ENCODE data around the gene ARHGAP29.

The ARHGAP29 gene

GRCh38 chr1:94237291-94238226 lies at the start of gene ARHGAP29:
Gene ARHGAP29 (minus strand): TSS chr1:94237584. CDS start chr1:94231611, 5,973 bp downstream.
- TF ChIP-seq Cebpa-rat (IDR thresholded peaks at IDR 0.05), result no peak
- peak within 1 kb of the TSS; percentile 99 for H3K4me2 ChIP-seq
- H3K27ac ChIP-seq, result no peak within 1 kb of the TSS
- no peaks in the 10 kb centered on the region; the same call in 1 of the 2 replicates for H3K9me3 ChIP-seq
- peak within 1 kb of the TSS; percentile 66 for H3K9ac ChIP-seq
- peak within 1 kb of the TSS; percentile 81 for H3K4me3 ChIP-seq
- peaks cover 49% of the 10 kb centered on the region for H3K27me3 ChIP-seq
- H3K4me1 ChIP-seq, result peaks cover 33% of the 10 kb centered on the region
- peaks cover 46% of the 10 kb centered on the region for H4K20me1 ChIP-seq
- no peaks in the 10 kb centered on the region for H3K36me3 ChIP-seq

GRCh38 chr1:94286864-94287437 lies 49.6 kb upstream of the ARHGAP29 start:
- TF ChIP-seq Cebpa-rat (IDR thresholded peaks at IDR 0.05), result no peak
- H3K27ac ChIP-seq, result no peak overlapping the region
- H3K4me1 ChIP-seq, result no peaks in the 10 kb centered on the region

GRCh38 chr1:94285031-94285654 lies 47.8 kb upstream of the ARHGAP29 start:
- Histone ChIP-seq H3K27me3 (no peaks in the 10 kb centered on the region), H3K4me2 (no peak overlapping the region), H3K9ac (no peak overlapping the region), H3K4me3 (no peak overlapping the region), H3K4me1 (no peaks in the 10 kb centered on the region), H3K27ac (no peak overlapping the region), H3K36me3 (no peaks in the 10 kb centered on the region), H4K20me1 (no peaks in the 10 kb centered on the region), H3K9me3 (no peaks in the 10 kb centered on the region)
- TF ChIP-seq Cebpa-rat (IDR thresholded peaks at IDR 0.05), result no peak

More at GRCh38 chr1:94286864-94287437, 49.6 kb upstream of the ARHGAP29 start:
- Histone ChIP-seq H3K4me2 (no peak overlapping the region), H3K36me3 (no peaks in the 10 kb centered on the region), H4K20me1 (no peaks in the 10 kb centered on the region), H3K27me3 (no peaks in the 10 kb centered on the region), H3K4me3 (no peak overlapping the region), H3K9ac (no peak overlapping the region), H3K9me3 (no peaks in the 10 kb centered on the region)

- Histone ChIP-seq H3K9ac (no peak overlapping the region), H3K9me3 (no peaks in the 10 kb centered on the region), H3K36me3 (no peaks in the 10 kb centered on the region), H3K27ac (no peak overlapping the region), H3K4me3 (no peak overlapping the region), H3K4me1 (no peaks in the 10 kb centered on the region), H4K20me1 (no peaks in the 10 kb centered on the region), H3K4me2 (no peak overlapping the region), H3K27me3 (no peaks in the 10 kb centered on the region)
- TF ChIP-seq Cebpa-rat (IDR thresholded peaks at IDR 0.05), result no peak
Observed at GRCh38 chr1:94284476-94284875, 47.1 kb upstream of the ARHGAP29 start.

- H3K27me3 ChIP-seq, result no peaks in the 10 kb centered on the region
- H3K36me3 ChIP-seq, result no peaks in the 10 kb centered on the region
- no peak overlapping the region for H3K9ac ChIP-seq
- no peak overlapping the region for H3K4me3 ChIP-seq
- no peak for TF ChIP-seq Cebpa-rat (IDR thresholded peaks at IDR 0.05)
- H3K27ac ChIP-seq, result no peak overlapping the region
- H3K4me1 ChIP-seq, result no peaks in the 10 kb centered on the region
- H3K9me3 ChIP-seq, result no peaks in the 10 kb centered on the region
- H3K4me2 ChIP-seq, result no peak overlapping the region
- no peaks in the 10 kb centered on the region for H4K20me1 ChIP-seq
Observed at GRCh38 chr1:94283462-94283861, 46.1 kb upstream of the ARHGAP29 start.

GRCh38 chr1:94282143-94282711 lies 44.8 kb upstream of the ARHGAP29 start:
- H3K4me3 ChIP-seq, result no peak overlapping the region
- H3K27me3 ChIP-seq, result no peaks in the 10 kb centered on the region
- H3K4me1 ChIP-seq, result no peaks in the 10 kb centered on the region
- H3K4me2 ChIP-seq, result no peak overlapping the region
- H4K20me1 ChIP-seq, result no peaks in the 10 kb centered on the region
- H3K9ac ChIP-seq, result no peak overlapping the region
- H3K36me3 ChIP-seq, result no peaks in the 10 kb centered on the region
- TF ChIP-seq Cebpa-rat (IDR thresholded peaks at IDR 0.05), result no peak
- H3K27ac ChIP-seq, result no peak overlapping the region
- no peaks in the 10 kb centered on the region for H3K9me3 ChIP-seq

GRCh38 chr1:94281361-94282142 lies 44.2 kb upstream of the ARHGAP29 start:
- Histone ChIP-seq H3K4me1 (no peaks in the 10 kb centered on the region), H3K9ac (no peak overlapping the region)

GRCh38 chr1:94280541-94280940 lies 43.2 kb upstream of the ARHGAP29 start:
- no peaks in the 10 kb centered on the region for H3K9me3 ChIP-seq
- H3K27me3 ChIP-seq, result no peaks in the 10 kb centered on the region
- H3K4me3 ChIP-seq, result no peak overlapping the region
- H3K4me1 ChIP-seq, result no peaks in the 10 kb centered on the region
- H3K4me2 ChIP-seq, result no peak overlapping the region
- H3K9ac ChIP-seq, result no peak overlapping the region
- TF ChIP-seq Cebpa-rat (IDR thresholded peaks at IDR 0.05), result no peak
- H3K27ac ChIP-seq, result no peak overlapping the region
- H3K36me3 ChIP-seq, result no peaks in the 10 kb centered on the region
- no peaks in the 10 kb centered on the region for H4K20me1 ChIP-seq

More at GRCh38 chr1:94281361-94282142, 44.2 kb upstream of the ARHGAP29 start:
- H3K27me3 ChIP-seq, result no peaks in the 10 kb centered on the region
- no peak overlapping the region for H3K4me2 ChIP-seq
- no peaks in the 10 kb centered on the region for H4K20me1 ChIP-seq
- H3K4me3 ChIP-seq, result no peak overlapping the region
- H3K9me3 ChIP-seq, result no peaks in the 10 kb centered on the region
- H3K27ac ChIP-seq, result no peak overlapping the region
- TF ChIP-seq Cebpa-rat (IDR thresholded peaks at IDR 0.05), result no peak
- H3K36me3 ChIP-seq, result no peaks in the 10 kb centered on the region

GRCh38 chr1:94279462-94279861 lies 42.1 kb upstream of the ARHGAP29 start:
- Histone ChIP-seq H3K27me3 (no peaks in the 10 kb centered on the region), H3K36me3 (no peaks in the 10 kb centered on the region), H3K4me1 (no peaks in the 10 kb centered on the region), H3K9me3 (no peaks in the 10 kb centered on the region), H3K4me2 (no peak overlapping the region), H3K9ac (no peak overlapping the region), H3K4me3 (no peak overlapping the region), H4K20me1 (no peaks in the 10 kb centered on the region), H3K27ac (no peak overlapping the region)
- TF ChIP-seq Cebpa-rat (IDR thresholded peaks at IDR 0.05), result no peak
